ENCODE data around the gene TSTD1.
A peak's percentile ranks its signal among the peaks of the same experiment; 100 is the strongest.
"Not testable (repeated sequence)": the region's sequence is repeated elsewhere in the genome, so short reads cannot be mapped to it uniquely, and the experiment has no call there.

TSTD1 gene

DNA sequence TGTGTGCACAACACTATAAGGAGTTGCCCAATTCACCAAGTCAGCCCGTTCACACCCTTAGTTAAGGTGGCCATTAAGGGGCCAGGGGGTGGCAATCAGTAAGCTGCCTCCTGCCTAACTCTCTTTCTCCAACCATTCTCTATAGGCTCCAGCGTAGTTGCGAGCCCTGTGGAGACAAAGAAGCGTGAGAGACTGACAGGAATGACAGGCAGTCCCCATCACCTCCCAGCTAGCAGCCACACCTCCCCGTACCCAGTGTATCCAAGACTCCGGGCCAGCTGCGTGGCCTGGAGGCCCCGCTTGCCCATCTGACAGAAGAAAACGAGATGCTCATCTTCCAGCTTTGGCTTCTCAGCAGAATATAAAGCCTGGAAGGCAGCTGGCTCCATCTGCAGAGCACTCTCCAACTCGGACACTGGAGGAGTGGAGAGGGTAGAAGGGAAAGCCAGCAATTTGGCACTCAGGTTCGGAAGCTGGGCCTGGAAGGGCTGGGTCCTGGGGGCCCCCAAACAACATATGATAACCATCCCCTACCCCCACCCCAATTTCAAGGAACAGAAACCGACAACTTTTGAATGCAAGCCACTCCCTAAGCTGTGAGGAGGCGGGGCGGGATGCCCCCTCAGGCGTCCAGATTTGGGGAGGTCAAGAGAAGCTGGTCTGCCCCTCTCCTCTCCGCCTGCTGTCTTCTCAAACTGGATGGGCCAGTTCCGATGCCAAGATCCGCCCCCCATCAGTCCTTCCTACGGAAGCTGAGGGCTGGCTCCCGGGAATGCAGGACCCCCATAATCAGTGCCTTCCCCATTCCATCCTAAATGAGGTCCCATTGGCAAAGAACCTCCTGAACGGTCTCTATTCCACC, 872 bp downstream of the TSTD1 start:
- no peak for DNase-seq (ENCODE audit: low read depth)

- DNase-seq (ENCODE audit: low read depth): no peak
Observed at GRCh38 chr1:161033751-161034150, 5.0 kb downstream of the TSTD1 start.

DNA sequence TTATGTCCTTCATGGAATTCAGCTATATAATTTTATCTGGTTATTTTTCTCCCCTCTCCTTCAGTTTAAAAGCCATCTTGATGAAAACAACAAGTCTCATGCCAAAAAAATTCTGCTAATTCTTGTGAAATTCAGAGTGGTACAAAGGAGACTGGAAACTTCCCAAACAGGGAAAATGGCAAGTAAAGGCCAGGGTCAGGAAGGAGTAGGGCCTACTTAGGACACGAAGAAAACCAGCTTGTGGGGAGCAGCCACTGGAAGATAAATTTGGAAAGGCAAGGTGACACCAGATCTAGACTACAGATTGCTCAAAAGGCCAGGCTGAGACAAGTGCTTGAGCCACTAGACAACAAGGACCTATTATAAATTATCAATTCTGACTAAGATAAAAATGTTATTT, 6.4 kb downstream of the TSTD1 start:
- no peak for DNase-seq (ENCODE audit: low read depth)

DNA sequence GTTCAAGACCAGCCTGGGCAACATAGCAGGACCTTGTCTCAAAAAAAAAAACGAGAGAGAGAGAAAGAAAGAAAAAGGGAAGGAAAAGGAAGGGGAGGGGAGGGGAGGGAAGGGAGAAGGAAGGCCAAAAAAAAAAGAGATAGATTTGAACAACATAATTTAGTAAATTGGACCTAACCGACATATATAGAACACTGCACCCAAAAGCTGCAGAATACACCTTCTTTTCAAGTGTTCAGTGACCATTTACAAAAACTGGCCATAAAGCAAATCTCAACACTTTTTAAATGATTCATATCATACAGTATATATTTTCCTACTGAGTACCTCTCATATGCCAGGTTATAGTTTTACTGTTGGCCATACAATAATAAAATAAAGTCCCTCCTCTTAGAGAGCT, 6.9 kb downstream of the TSTD1 start:
- no peak for DNase-seq (ENCODE audit: low read depth)

DNA sequence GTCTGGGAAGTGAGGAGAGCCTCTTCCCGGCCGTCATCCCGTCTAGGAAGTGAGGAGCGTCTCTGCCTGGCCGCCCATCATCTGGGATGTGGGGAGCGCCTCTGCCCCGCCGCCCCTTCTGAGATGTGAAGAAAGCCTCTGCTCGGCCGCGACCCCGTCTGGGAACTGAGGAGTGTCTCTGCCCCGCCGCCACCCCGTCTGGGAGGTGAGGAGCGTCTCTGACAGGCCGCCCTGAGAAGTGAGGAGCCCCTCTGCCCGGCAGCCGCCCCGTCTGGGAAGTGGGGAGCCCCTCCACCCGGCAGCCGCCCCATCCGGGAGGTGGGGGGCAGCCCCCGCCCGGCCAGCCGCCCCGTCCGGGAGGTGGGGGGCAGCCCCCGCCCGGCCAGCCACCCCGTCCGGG, 9.3 kb downstream of the TSTD1 start:
- not testable (repeated sequence) for DNase-seq (ENCODE audit: low read depth)

- DNase-seq (ENCODE audit: low read depth): not testable (repeated sequence)
Observed at GRCh38 chr1:161026954-161027353, 11.8 kb downstream of the TSTD1 start.

- not testable (repeated sequence) for DNase-seq (ENCODE audit: low read depth)
Observed at GRCh38 chr1:161022432-161022831, 16.3 kb downstream of the TSTD1 start.

- DNase-seq (ENCODE audit: low read depth): no peak
Observed at GRCh38 chr1:161021970-161022353, 16.8 kb downstream of the TSTD1 start.

DNA sequence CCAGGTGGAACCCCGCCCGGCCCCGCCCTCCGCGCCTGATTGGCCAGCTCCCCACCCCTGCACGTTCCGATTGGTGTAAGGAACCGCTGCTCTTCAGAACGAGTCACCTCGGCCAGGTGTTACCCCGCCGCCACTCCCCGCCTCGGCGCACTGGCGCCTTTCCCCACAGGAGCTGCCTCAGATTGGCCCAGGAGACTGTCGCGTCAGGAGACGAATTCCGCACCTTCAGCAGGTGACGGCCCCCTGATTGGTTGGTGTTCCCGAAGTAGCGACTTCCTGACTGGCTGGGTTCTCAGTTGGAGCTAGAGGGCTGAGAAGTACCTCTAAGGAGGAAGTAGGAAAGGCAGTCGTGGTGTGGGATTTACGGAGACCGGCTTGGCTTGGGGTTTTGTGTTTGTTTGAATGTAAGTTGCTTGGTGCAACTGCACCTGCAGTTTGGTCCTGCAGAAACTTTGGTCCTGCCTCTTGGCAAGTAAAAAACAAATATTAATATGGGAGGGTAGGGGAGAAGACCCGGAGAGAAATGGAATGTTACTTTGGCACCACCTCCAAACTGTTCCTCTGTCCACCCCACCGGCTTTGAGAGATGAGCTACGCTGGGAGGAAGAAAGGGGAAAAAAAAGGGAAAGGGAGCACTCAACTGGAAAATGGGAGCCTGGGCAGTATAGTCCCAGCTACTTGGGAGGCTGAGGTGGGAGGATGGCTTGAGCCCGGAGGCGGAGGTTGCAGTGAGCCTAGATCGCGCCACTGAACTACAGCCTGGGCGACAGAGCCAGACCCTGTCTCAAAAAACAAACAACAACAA, 17.4 kb downstream of the TSTD1 start:
- DNase-seq (ENCODE audit: low read depth): no peak

GRCh38 chr1:161020509-161021164, 18.1 kb downstream of the TSTD1 start, which contains the start of gene F11R:
Gene F11R, minus strand, starts transcription at chr1:161021152. Its CDS starts 79 bp downstream, at chr1:161021073.
- no peak for DNase-seq (ENCODE audit: low read depth)

DNA sequence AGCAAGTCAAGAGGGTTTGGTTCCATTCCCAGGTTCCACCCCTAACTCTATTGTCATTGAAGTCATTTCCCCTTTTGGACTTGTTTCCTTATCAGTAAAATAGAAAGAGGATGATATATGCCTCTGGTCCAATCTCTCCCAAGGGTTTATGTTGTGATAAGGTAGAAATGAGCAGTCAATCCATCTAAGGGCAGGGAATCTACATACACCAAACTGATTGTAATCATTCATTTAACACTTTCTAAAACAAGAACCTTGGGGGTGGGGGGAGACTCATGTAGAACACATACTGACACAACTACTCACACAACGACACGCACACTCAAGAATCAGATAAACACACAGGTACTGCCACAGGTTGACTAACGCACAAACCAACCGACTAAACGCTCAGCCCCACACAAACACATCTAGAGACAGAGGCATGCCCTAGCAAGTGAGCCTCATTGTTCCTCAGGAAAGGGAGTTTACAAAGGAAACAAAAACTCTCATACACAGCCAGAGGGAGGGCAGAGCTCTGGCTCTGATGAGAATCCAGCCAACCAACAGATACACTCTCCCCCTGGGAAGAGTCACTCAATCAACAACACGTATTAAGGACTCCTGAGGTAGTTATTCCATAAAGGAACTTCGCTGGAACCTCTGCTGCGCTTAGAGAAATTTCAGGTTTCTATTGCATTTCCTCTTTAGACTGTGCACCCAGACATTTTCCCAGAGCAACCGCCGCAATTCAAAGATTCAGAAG, 18.8 kb downstream of the TSTD1 start:
- no peak for DNase-seq (ENCODE audit: low read depth)

DNA sequence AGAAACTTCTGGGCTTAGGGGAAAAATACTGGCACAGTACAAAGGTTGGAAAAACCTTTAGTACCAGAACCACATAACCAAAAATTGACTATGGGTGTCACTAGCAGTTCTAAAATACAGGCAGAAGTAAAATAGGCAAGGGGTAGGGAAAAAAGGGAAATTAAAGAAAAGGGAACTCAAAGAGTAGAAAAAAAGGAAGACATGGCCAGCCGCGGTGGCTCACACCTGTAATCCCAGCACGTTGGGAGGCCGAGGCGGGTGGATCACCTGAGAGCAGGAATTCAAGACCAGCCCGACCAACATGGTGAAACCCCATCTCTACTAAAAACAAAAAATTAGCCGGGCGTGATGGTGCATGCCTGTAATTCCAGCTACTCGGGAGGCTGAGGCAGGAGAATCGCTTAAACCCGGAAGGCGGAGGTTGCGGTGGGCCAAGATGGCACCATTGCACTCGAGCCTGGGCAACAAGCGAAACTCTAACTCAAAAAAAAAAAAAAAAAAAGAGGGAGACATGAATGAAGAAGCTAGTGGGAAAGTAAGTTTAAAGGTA, 19.6 kb downstream of the TSTD1 start:
- not testable (repeated sequence) for DNase-seq (ENCODE audit: low read depth)

GRCh38 chr1:161018631-161018930, 20.2 kb downstream of the TSTD1 start:
- no peak for DNase-seq (ENCODE audit: low read depth)

DNA sequence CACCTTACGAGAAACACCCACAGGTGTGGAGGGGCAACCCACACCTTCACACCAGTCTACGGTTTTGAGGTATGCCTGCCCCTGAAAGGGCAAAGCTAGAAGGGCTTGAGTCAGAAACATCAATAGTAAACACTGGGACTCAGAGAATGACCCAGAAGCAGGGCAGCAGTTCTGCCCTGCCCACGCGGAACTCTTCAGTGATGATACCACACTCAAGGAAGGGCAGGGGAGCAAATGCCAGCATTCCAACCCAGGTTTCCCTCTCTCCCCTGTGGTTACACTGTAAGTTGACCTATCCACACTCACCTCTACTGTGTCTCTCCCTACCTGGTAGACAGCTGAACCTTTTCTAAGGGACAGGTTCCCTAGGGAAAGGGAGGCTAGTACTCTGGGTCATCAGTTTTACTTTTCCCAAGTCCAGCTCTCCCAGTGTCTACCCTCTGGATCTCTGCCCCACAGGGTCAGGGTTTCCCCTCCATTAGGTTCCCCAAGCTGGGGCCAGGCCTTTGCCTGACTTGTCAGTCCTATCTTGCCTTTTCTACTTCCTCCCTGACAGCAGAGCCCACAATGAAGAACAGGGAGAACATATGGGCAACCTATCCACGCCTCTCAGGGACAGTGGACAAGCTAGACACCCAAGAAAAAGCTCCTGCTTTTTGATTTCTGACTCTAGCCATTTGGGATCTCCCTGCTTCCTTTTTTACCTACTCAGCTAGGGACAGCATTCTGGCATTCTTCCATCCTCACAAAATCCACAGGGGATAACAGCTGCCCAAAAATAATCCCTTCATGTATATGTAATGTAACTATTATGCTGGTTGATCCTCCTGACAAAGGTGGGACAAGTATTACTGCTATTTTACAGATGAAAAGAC, 20.8 kb downstream of the TSTD1 start:
- no peak for DNase-seq (ENCODE audit: low read depth)

DNA sequence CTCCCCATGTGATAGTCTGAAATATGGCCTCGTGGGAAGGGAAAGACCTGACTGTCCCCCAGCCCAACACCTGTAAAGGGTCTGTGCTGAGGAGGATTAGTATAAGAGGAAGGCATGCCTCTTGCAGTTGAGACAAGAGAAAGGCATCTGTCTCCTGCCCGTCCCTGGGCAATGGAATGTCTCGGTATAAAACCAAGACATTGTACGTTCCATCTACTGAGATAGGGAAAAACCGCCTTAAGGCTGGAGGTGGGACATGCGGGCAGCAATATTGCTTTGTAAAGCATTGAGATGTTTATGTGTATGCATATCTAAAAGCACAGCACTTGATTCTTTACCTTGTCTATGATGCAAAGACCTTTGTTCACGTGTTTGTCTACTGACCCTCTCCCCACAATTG, 21.6 kb downstream of the TSTD1 start:
- not testable (repeated sequence) for DNase-seq (ENCODE audit: low read depth)

- not testable (repeated sequence) for DNase-seq (ENCODE audit: low read depth)
Observed at GRCh38 chr1:161016683-161017082, 22.1 kb downstream of the TSTD1 start.

GRCh38 chr1:161013488-161014230, 25.1 kb downstream of the TSTD1 start:
- peak; percentile 23 for DNase-seq (ENCODE audit: low read depth)

- DNase-seq (ENCODE audit: low read depth): no peak
Observed at GRCh38 chr1:161013131-161013487, 25.7 kb downstream of the TSTD1 start.

GRCh38 chr1:161012420-161012819, 26.3 kb downstream of the TSTD1 start:
- no peak for DNase-seq (ENCODE audit: low read depth)

- no peak for DNase-seq (ENCODE audit: low read depth)
Observed at GRCh38 chr1:161009602-161010211, 29.1 kb downstream of the TSTD1 start.

All from fibroblast of the conjunctiva (primary cell).